Liver (tissue), 9 donors: Measurements from ENCODE around the gene REXO5. TPM values are rescaled to one million over a fixed set of nuclear protein-coding genes. Genes with fewer than 3 reads are reported as not detected.

Experiments used
- DNase-seq: peaks from one replicate; pipeline ENCODE4 v3.0.0-alpha.2; 2017; ENCODE audit warnings: low spot score
- H3K27ac ChIP-seq, 2 donors: one replicate each; pipeline ENCODE4 v1.7.0; 2013; ENCODE audit warnings: inconsistent platforms in 2 of 2, low read length in 2 of 2, control low read depth in 1 of 2, low read depth in 1 of 2, mild to moderate bottlenecking in 1 of 2
- H3K27me3 ChIP-seq, 4 donors: one replicate each; pipeline versions ENCODE4 v1.6.1 to v1.7.0; 2013; ENCODE audit warnings: low read length in 3 of 4, inconsistent platforms in 1 of 4, mild to moderate bottlenecking in 1 of 4, moderate library complexity in 1 of 4; ENCODE audit not compliant: control insufficient read depth in 4 of 4, insufficient read depth in 4 of 4
- H3K36me3 ChIP-seq, 4 donors: one replicate each; pipeline versions ENCODE4 v1.6.1 to v1.7.0; 2013; ENCODE audit warnings: low read length in 3 of 4, mild to moderate bottlenecking in 3 of 4, low read depth in 1 of 4, moderate library complexity in 1 of 4; ENCODE audit not compliant: control insufficient read depth in 4 of 4, insufficient read depth in 3 of 4
- H3K4me1 ChIP-seq, 4 donors: one replicate each; pipeline versions ENCODE4 v1.6.1 to v1.7.0; 2013; ENCODE audit warnings: low read length in 3 of 4, mild to moderate bottlenecking in 3 of 4, moderate library complexity in 1 of 4; ENCODE audit not compliant: control insufficient read depth in 4 of 4, insufficient read depth in 4 of 4
- H3K4me3 ChIP-seq, 3 donors: one replicate each; pipeline versions ENCODE4 v1.6.1 to v1.7.0; 2013; ENCODE audit warnings: low read length in 3 of 3, control low read depth in 1 of 3, low read depth in 1 of 3, mild to moderate bottlenecking in 1 of 3
- H3K9ac ChIP-seq, 2 donors: one replicate each; pipeline ENCODE4 v1.7.0; 2013; ENCODE audit warnings: low read length in 2 of 2, mild to moderate bottlenecking in 2 of 2, moderate library complexity in 2 of 2, control low read depth in 1 of 2, low read depth in 1 of 2
- H3K9me3 ChIP-seq, 4 donors: one replicate each; pipeline versions ENCODE4 v1.6.1 to v1.7.0; 2013; ENCODE audit warnings: low read length in 3 of 4; ENCODE audit not compliant: control insufficient read depth in 4 of 4
- FOXA1 ChIP-seq: IDR thresholded peaks from 2 replicates; pipeline ENCODE4 v1.6.1; 2016; ENCODE audit warnings: antibody characterized with exemption
- FOXA2 ChIP-seq: IDR thresholded peaks from 2 replicates; pipeline ENCODE4 v1.6.1; 2016; ENCODE audit warnings: antibody characterized with exemption
- GABPA ChIP-seq, 2 donors: IDR thresholded peaks in 1 of 2; conservative IDR thresholded peaks in 1 of 2; 2 replicates each; pipeline ENCODE4 v1.6.1; 2016; ENCODE audit warnings: antibody characterized with exemption in 2 of 2, mild to moderate bottlenecking in 1 of 2, moderate library complexity in 1 of 2
- HNF4A ChIP-seq, 2 donors: conservative IDR thresholded peaks; 2 replicates each; pipeline ENCODE4 v1.6.1; 2016; ENCODE audit warnings: antibody characterized with exemption in 2 of 2, mild to moderate bottlenecking in 2 of 2
- HNF4G ChIP-seq: IDR thresholded peaks from 2 replicates; pipeline ENCODE4 v1.6.1; 2016; ENCODE audit warnings: antibody characterized with exemption
- JUND ChIP-seq, 2 donors: IDR thresholded peaks; 2 replicates each; pipeline ENCODE4 v1.6.1; 2016; ENCODE audit warnings: antibody characterized with exemption in 2 of 2
- NR2F2 ChIP-seq: IDR thresholded peaks from 2 replicates; pipeline ENCODE4 v1.6.1; 2016; ENCODE audit warnings: antibody characterized with exemption
- RAD21 ChIP-seq, 2 donors: IDR thresholded peaks; 2 replicates each; pipeline ENCODE4 v1.6.1; 2016; ENCODE audit warnings: antibody characterized with exemption in 2 of 2, mild to moderate bottlenecking in 2 of 2
- RXRA ChIP-seq, 2 donors: IDR thresholded peaks; 2 replicates each; pipeline ENCODE4 v1.6.1; 2017 to 2018; ENCODE audit warnings: antibody characterized with exemption in 2 of 2, mild to moderate bottlenecking in 1 of 2
- SP1 ChIP-seq: IDR thresholded peaks from 2 replicates; pipeline ENCODE4 v1.6.1; 2018; ENCODE audit warnings: antibody characterized with exemption, mild to moderate bottlenecking
- TAF1 ChIP-seq: conservative IDR thresholded peaks from 2 replicates; pipeline ENCODE4 v1.6.1; 2016; ENCODE audit warnings: antibody characterized with exemption, mild to moderate bottlenecking
- YY1 ChIP-seq: IDR thresholded peaks from 2 replicates; pipeline ENCODE4 v1.6.1; 2016; ENCODE audit warnings: antibody characterized with exemption, mild to moderate bottlenecking
- WGBS: extraction: QIAGEN DNeasy Blood & Tissue Kit; methylation state at CpG from one replicate; pipeline ENCODE4 v1.1.7; 2013; 5-methylcytosine and 5-hydroxymethylcytosine counted together
- polyA plus RNA-seq, 2 donors: library from polyadenylated mRNA; stranded (reverse) in 1 of 2; unstranded in 1 of 2; fragments of 200-250 nt in 1 of 2; fragments of >200 nt in 1 of 2; fragmentation: Nextera tagmentation in 1 of 2; extraction: Ambion mirVana in 1 of 2; gene quantifications; one replicate each; pipeline versions ENCODE4 v1.2.1 to v1.2.3, GENCODE V29; 2013 to 2015
- total RNA-seq, 2 donors: library from RNA; depleted of rRNA; stranded (reverse); fragments of >200 nt; gene quantifications; one replicate each; pipeline ENCODE4 v1.2.3, GENCODE V29; 2014
- TF ChIP-seq, protein P1 (sequence below): IDR thresholded peaks from 2 replicates; pipeline ENCODE4 v1.6.1; 2016; ENCODE audit warnings: antibody characterized with exemption, mild to moderate bottlenecking
- TF ChIP-seq, protein P2 (sequence below): IDR thresholded peaks from 2 replicates; pipeline ENCODE4 v1.6.1; 2016; ENCODE audit warnings: antibody characterized with exemption
- TF ChIP-seq, protein P3 (sequence below): IDR thresholded peaks from 2 replicates; pipeline ENCODE4 v1.6.1; 2016; ENCODE audit warnings: antibody characterized with exemption
- TF ChIP-seq, protein P4 (sequence below): fragments of 150-350 bp; IDR thresholded peaks from 2 replicates; pipeline ENCODE4 v1.5.1; 2017; ENCODE audit warnings: improper control_type of control experiment, low read depth, low read length; ENCODE audit not compliant: missing input control
- TF ChIP-seq, protein P5 (sequence below): IDR thresholded peaks from 2 replicates; pipeline ENCODE4 v1.6.1; 2016; ENCODE audit warnings: antibody characterized with exemption
- donor health status: healthy.
- donor health status: healthy.
- donor health status: healthy.
- donor health status: healthy.
- donor health status: healthy.

The REXO5 gene
- total and polyA plus RNA-seq, 4 donors: 0.83 to 10.6 (median 1.8) TPM

DNA sequence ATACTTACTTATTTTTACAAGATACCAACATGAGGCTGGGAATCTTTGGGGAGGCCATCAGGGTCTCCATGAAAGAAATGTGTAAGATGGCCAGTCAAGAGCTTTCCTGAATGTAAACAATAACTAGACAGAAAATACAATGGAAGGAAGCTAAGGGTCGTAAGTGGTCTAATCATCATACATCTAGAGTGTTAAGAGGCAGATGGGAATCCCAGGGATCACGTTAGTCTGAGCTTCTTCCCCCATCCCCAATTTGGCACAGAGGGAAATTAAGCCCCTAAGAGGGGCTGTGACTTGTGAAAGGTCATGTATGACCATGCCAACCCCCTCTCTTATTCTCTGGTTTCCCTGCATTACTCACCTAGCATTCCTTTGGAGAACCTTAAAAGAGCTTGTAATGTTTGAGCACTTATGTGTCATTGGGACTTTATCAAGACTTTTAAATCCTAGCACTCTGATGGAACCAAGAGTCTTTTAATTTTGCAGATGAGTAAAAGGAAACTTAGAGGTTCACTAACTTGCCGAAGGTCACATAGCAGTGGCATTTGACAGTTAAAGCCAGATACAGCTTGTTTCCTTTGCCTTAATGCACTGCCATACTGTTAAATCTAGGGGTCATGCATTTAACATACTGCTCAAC lies 47.8 kb downstream of the REXO5 start:
- H3K4me1 ChIP-seq: peaks cover 5 to 25% (median 21%) of the 10 kb centered on the region in 4 donors

More for the DNA sequence above, 47.8 kb downstream of the REXO5 start:
- no peak overlapping the region for H3K4me3 ChIP-seq
- TF ChIP-seq GABPA (IDR thresholded peaks at IDR 0.05 in 1 of 2, conservative IDR thresholded peaks at IDR 0.05 in 1 of 2) (no peak), HNF4G (no peak), SP1 (no peak), YY1 (no peak), JUND (IDR thresholded peaks at IDR 0.05) (no peak), NR2F2 (no peak), RXRA (IDR thresholded peaks at IDR 0.05) (no peak), HNF4A (conservative IDR thresholded peaks at IDR 0.05) (no peak), TAF1 (no peak), FOXA1 (no peak), RAD21 (IDR thresholded peaks at IDR 0.05) (no peak), FOXA2 (no peak)
- TF ChIP-seq, protein P1, sequence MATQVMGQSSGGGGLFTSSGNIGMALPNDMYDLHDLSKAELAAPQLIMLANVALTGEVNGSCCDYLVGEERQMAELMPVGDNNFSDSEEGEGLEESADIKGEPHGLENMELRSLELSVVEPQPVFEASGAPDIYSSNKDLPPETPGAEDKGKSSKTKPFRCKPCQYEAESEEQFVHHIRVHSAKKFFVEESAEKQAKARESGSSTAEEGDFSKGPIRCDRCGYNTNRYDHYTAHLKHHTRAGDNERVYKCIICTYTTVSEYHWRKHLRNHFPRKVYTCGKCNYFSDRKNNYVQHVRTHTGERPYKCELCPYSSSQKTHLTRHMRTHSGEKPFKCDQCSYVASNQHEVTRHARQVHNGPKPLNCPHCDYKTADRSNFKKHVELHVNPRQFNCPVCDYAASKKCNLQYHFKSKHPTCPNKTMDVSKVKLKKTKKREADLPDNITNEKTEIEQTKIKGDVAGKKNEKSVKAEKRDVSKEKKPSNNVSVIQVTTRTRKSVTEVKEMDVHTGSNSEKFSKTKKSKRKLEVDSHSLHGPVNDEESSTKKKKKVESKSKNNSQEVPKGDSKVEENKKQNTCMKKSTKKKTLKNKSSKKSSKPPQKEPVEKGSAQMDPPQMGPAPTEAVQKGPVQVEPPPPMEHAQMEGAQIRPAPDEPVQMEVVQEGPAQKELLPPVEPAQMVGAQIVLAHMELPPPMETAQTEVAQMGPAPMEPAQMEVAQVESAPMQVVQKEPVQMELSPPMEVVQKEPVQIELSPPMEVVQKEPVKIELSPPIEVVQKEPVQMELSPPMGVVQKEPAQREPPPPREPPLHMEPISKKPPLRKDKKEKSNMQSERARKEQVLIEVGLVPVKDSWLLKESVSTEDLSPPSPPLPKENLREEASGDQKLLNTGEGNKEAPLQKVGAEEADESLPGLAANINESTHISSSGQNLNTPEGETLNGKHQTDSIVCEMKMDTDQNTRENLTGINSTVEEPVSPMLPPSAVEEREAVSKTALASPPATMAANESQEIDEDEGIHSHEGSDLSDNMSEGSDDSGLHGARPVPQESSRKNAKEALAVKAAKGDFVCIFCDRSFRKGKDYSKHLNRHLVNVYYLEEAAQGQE: no peak
- TF ChIP-seq, protein P2, sequence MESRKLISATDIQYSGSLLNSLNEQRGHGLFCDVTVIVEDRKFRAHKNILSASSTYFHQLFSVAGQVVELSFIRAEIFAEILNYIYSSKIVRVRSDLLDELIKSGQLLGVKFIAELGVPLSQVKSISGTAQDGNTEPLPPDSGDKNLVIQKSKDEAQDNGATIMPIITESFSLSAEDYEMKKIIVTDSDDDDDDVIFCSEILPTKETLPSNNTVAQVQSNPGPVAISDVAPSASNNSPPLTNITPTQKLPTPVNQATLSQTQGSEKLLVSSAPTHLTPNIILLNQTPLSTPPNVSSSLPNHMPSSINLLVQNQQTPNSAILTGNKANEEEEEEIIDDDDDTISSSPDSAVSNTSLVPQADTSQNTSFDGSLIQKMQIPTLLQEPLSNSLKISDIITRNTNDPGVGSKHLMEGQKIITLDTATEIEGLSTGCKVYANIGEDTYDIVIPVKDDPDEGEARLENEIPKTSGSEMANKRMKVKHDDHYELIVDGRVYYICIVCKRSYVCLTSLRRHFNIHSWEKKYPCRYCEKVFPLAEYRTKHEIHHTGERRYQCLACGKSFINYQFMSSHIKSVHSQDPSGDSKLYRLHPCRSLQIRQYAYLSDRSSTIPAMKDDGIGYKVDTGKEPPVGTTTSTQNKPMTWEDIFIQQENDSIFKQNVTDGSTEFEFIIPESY: no peak
- TF ChIP-seq, protein P3, sequence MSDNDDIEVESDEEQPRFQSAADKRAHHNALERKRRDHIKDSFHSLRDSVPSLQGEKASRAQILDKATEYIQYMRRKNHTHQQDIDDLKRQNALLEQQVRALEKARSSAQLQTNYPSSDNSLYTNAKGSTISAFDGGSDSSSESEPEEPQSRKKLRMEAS: no peak
- TF ChIP-seq, protein P4, sequence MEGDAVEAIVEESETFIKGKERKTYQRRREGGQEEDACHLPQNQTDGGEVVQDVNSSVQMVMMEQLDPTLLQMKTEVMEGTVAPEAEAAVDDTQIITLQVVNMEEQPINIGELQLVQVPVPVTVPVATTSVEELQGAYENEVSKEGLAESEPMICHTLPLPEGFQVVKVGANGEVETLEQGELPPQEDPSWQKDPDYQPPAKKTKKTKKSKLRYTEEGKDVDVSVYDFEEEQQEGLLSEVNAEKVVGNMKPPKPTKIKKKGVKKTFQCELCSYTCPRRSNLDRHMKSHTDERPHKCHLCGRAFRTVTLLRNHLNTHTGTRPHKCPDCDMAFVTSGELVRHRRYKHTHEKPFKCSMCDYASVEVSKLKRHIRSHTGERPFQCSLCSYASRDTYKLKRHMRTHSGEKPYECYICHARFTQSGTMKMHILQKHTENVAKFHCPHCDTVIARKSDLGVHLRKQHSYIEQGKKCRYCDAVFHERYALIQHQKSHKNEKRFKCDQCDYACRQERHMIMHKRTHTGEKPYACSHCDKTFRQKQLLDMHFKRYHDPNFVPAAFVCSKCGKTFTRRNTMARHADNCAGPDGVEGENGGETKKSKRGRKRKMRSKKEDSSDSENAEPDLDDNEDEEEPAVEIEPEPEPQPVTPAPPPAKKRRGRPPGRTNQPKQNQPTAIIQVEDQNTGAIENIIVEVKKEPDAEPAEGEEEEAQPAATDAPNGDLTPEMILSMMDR: no peak
- TF ChIP-seq, protein P5, sequence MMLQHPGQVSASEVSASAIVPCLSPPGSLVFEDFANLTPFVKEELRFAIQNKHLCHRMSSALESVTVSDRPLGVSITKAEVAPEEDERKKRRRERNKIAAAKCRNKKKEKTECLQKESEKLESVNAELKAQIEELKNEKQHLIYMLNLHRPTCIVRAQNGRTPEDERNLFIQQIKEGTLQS: no peak
- no peak overlapping the region for H3K9ac ChIP-seq
- 91% methylated on average over 3 of the region's 3 CpGs for WGBS
- H3K27ac ChIP-seq: no peak overlapping the region
- peaks cover 0 to 5% (median 3%) of the 10 kb centered on the region in 4 donors for H3K36me3 ChIP-seq
- H3K27me3 ChIP-seq: no peaks in the 10 kb centered on the region
- DNase-seq: no peak
- H3K9me3 ChIP-seq: no peaks in the 10 kb centered on the region
